DOHH2 (cell line): ENCODE results near the gene BCAP29.

ENCODE experiments used
- H3F3A ChIP-seq: fragments of 200-600 bp; sonication (generic), shearing (Covaris generic); 2 replicates; pipeline ENCODE4 v1.6.0; 2016; ENCODE audit warnings: antibody characterized with exemption, mild to moderate bottlenecking; ENCODE audit not compliant: control insufficient read depth, insufficient read depth
- H3K27ac ChIP-seq: fragments of 200-600 bp; sonication (generic); 2 replicates; pipeline ENCODE4 v1.5.1; 2014; ENCODE audit warnings: low read depth, mild to moderate bottlenecking, low read length, moderate library complexity
- H3K27me3 ChIP-seq: fragments of 200-600 bp; sonication (generic); 2 replicates; pipeline ENCODE4 v1.6.1; 2014; ENCODE audit warnings: mild to moderate bottlenecking, low read length, mixed read lengths; ENCODE audit not compliant: control insufficient read depth
- H3K36me3 ChIP-seq: fragments of 200-600 bp; sonication (generic); 2 replicates; pipeline ENCODE4 v1.6.1; 2014; ENCODE audit warnings: mild to moderate bottlenecking, low read length, moderate library complexity, mixed read lengths; ENCODE audit not compliant: control insufficient read depth
- H3K4me1 ChIP-seq: fragments of 200-600 bp; sonication (generic); 2 replicates; pipeline ENCODE4 v1.6.1; 2014; ENCODE audit warnings: mild to moderate bottlenecking, low read length, mixed read lengths; ENCODE audit not compliant: control insufficient read depth
- H3K4me2 ChIP-seq: fragments of 200-600 bp; sonication (generic); 2 replicates; pipeline ENCODE4 v1.6.0; 2014; ENCODE audit warnings: mild to moderate bottlenecking, low read length, moderate library complexity
- H3K4me3 ChIP-seq: fragments of 200-600 bp; sonication (generic); 2 replicates; pipeline ENCODE4 v1.5.1; 2014; ENCODE audit warnings: mild to moderate bottlenecking, low read length, mixed read lengths
- H3K79me2 ChIP-seq: fragments of 200-600 bp; sonication (generic); 2 replicates; pipeline ENCODE4 v1.6.1; 2014; ENCODE audit warnings: mild to moderate bottlenecking, low read length, mixed read lengths; ENCODE audit not compliant: control insufficient read depth
- H3K9me2 ChIP-seq: fragments of 200-600 bp; sonication (generic); replicated peaks from 2 replicates; pipeline ENCODE4 v1.6.1; 2014; ENCODE audit warnings: mild to moderate bottlenecking, low read length, mixed read lengths; ENCODE audit not compliant: control insufficient read depth
- H3K9me3 ChIP-seq: fragments of 200-600 bp; sonication (generic); 2 replicates; pipeline ENCODE4 v1.6.1; 2014; ENCODE audit warnings: antibody characterized with exemption, low read length, mixed read lengths; ENCODE audit not compliant: control insufficient read depth, insufficient read depth
- H4K20me1 ChIP-seq: fragments of 200-600 bp; sonication (generic); 2 replicates; pipeline ENCODE4 v1.6.0; 2014; ENCODE audit warnings: low read depth, mild to moderate bottlenecking, antibody characterized with exemption, low read length, moderate library complexity; ENCODE audit not compliant: control insufficient read depth, insufficient read depth
- EZH2phosphoT487 ChIP-seq: fragments of 200-600 bp; sonication (generic); IDR thresholded peaks from 2 replicates; pipeline ENCODE4 v1.6.1; 2017; ENCODE audit warnings: borderline replicate concordance, mild to moderate bottlenecking, antibody characterized with exemption, low read length, moderate library complexity, mixed read lengths
- TF ChIP-seq, protein P1 (sequence below): fragments of 200-600 bp; sonication (generic); IDR thresholded peaks from one replicate; pipeline ENCODE4 v1.5.1; 2014; ENCODE audit warnings: antibody characterized with exemption, mild to moderate bottlenecking, low read depth, low read length; ENCODE audit not compliant: poor library complexity, severe bottlenecking

BCAP29 gene

DNA sequence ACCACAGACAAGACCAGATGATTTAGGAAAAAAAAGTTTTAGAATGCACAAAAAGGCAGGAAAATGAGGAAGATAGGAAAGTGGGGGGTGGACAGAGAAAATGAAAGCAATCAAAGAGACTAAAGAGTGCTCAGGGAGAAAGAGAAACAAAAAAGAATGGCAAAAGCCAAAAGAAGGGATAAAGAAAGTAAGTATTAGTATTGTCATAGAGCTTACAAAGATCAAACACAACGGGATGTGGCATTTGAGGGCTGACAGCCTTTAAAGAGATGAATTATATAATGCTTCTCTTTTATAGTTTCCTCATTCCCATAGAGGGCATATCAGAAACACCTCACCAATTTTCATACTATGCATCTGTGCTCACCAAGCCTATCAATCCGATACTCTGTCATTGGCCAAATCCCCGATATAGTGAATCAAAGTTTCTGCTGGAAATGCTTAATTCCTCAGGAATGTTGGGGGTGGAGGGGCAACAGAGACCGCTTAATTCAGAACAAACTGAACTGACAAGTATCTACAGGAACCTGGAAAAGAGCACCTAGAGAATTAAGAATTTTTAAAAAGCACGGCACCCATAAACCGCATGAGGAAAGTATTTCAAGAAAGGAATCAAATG, 19.0 kb upstream of the BCAP29 start:
- H3K4me3 ChIP-seq, result no peak overlapping the region
- no peak for TF ChIP-seq EZH2phosphoT487
- TF ChIP-seq, protein P1, sequence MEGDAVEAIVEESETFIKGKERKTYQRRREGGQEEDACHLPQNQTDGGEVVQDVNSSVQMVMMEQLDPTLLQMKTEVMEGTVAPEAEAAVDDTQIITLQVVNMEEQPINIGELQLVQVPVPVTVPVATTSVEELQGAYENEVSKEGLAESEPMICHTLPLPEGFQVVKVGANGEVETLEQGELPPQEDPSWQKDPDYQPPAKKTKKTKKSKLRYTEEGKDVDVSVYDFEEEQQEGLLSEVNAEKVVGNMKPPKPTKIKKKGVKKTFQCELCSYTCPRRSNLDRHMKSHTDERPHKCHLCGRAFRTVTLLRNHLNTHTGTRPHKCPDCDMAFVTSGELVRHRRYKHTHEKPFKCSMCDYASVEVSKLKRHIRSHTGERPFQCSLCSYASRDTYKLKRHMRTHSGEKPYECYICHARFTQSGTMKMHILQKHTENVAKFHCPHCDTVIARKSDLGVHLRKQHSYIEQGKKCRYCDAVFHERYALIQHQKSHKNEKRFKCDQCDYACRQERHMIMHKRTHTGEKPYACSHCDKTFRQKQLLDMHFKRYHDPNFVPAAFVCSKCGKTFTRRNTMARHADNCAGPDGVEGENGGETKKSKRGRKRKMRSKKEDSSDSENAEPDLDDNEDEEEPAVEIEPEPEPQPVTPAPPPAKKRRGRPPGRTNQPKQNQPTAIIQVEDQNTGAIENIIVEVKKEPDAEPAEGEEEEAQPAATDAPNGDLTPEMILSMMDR, result no peak

DNA sequence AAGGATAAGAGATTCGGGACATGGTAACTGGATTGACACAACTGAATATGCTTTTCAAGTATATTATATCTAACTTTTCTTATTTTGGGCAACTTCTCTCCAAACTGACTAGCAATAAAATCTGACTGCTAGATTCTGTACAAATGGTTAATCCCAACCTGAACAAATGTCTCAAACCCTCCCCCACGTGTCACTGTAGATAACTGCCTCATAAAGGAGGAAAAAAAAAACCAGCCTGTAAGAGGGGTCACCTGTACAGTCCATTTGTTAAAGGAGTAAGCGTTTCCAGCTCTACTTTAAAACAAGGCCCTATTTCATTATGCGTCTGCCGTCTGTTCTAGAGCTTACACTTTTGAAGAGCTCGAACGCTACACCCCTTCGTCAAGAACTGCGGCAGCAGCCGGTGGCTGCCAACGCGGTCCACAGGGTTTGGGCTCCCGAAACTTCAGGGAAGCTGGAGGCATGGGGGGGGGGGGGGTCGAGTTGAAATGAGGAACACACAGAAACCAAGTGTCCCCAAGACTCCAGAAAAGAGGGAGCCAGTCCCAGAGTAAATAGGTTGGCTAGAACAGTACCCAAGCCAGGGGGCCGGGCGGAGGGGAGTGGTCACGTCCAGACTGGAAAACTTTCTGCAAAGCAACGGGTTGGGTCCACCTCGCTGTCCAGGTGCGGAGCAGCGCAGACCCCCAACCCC, 16.8 kb upstream of the BCAP29 start:
- Histone ChIP-seq H3K9me2 (no peaks in the 10 kb centered on the region), H3K79me2 (peaks cover 63% of the 10 kb centered on the region), H3K4me1 (peaks cover 23% of the 10 kb centered on the region), H3K27me3 (no peaks in the 10 kb centered on the region), H3F3A (no peaks in the 10 kb centered on the region; the same call in 1 of the 2 replicates), H3K36me3 (peaks cover 24% of the 10 kb centered on the region), H3K27ac (no peak overlapping the region), H3K9me3 (no peaks in the 10 kb centered on the region), H3K4me3 (peak overlapping the region; percentile 83), H4K20me1 (no peaks in the 10 kb centered on the region), H3K4me2 (peak overlapping the region; percentile 91)
- TF ChIP-seq EZH2phosphoT487, result no peak
- TF ChIP-seq, protein P1, result no peak

More for the DNA sequence above, 19.0 kb upstream of the BCAP29 start:
- Histone ChIP-seq H3K4me2 (no peak overlapping the region), H3K27ac (no peak overlapping the region), H3F3A (no peaks in the 10 kb centered on the region), H3K27me3 (no peaks in the 10 kb centered on the region), H3K9me3 (no peaks in the 10 kb centered on the region), H3K9me2 (no peaks in the 10 kb centered on the region), H3K4me1 (peaks cover 23% of the 10 kb centered on the region), H3K79me2 (peaks cover 63% of the 10 kb centered on the region), H4K20me1 (no peaks in the 10 kb centered on the region), H3K36me3 (peaks cover 26% of the 10 kb centered on the region)

DNA sequence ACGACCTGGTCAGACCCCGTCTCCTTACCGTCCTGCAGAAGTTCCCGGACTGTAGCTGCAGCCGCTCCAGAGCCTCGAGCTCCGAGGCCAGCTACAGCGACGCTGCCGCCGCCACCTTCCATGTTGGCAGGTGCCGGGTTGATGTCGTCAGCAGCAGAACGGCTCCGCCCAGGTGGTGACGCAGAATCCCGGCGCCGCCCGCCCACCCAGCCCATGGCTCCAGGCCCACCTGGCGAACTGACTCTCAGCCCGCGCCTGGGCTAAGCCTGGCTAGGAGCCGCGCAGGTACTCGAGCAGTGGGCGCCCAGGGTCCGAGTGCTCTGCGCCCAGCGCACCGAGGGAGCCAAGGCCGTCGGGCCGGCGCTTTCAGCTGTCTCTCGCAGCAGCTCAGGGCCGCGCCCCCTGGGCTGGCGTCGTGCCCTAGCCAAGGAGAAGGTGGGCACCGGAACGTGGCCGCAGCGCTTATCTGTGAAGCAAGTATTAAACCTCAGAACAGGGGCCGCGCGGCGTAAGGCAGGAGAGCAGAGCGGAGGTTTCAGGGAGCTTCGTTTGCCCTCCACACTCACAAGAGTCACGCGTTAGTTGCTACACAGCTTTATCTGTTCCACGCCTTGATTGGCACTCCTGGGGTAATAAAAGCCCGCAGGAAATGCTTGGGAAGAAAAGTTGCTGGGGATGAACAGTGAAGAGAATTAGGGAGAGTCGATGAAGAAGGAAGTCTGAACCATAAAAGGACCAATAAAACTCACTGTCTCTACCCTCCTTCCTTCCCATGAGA, 16.1 kb upstream of the BCAP29 start, which contains the start of the genes COG5 and DUS4L:
COG5 (minus strand) TSS at position 146 of the 778 bp plus-strand sequence; CDS start at position 122, 24 bp downstream.
DUS4L (plus strand) TSS at position 197 of the 778 bp plus-strand sequence. CDS start 3,100 bp downstream, outside the sequence.
- H3K4me3 ChIP-seq, result peak within 1 kb of the TSS; percentile 83
- no peaks in the 10 kb centered on the region for H3K27me3 ChIP-seq
- no peaks in the 10 kb centered on the region for H3K9me2 ChIP-seq
- peaks cover 62% of the 10 kb centered on the region for H3K79me2 ChIP-seq
- H3K9me3 ChIP-seq, result no peaks in the 10 kb centered on the region
- H3K4me2 ChIP-seq, result peak within 1 kb of the TSS; percentile 91
- TF ChIP-seq, protein P1, result no peak
- TF ChIP-seq EZH2phosphoT487, result no peak
- H3K36me3 ChIP-seq, result peaks cover 24% of the 10 kb centered on the region
- peaks cover 23% of the 10 kb centered on the region for H3K4me1 ChIP-seq
- no peaks in the 10 kb centered on the region; the same call in 1 of the 2 replicates for H3F3A ChIP-seq
- H4K20me1 ChIP-seq, result no peaks in the 10 kb centered on the region
- peak within 1 kb of the TSS; percentile 29 for H3K27ac ChIP-seq
